Endothelial cell of umbilical vein (primary cell): ENCODE measurements around the gene ADARB2. TPM values are rescaled to one million over a fixed set of nuclear protein-coding genes. Genes with fewer than 3 reads are reported as not detected.

Experiments
- BruUV-seq: library from RNA; stranded (reverse); fragments of 400-500 nt; replicated peaks from 2 replicates; lab custom pipeline; 2021; lab: Mats Ljungman, UMichigan
- CTCF ChIA-PET: fragments of 300-600, 350-600 bp; sonication (Branson Sonifier 250); formaldehyde crosslinking; loops from one replicate; lab custom pipeline; 2021; ENCODE audit warnings: antibody characterized with exemption, inconsistent platforms; lab: Charles Lee
- POLR2A ChIA-PET: fragments of 300-600, 350-600 bp; sonication (Branson Sonifier 250); formaldehyde crosslinking; loops from one replicate; lab custom pipeline; 2021; ENCODE audit warnings: antibody characterized with exemption, inconsistent platforms; lab: Charles Lee
- DNase-seq: peaks from one replicate; pipeline ENCODE4 v3.0.0-alpha.2; 2011; ENCODE audit warnings: low read depth, low spot score
- FAIRE-seq: peaks from 2 replicates; lab custom pipeline; 2011; peaks lifted over from hg19 to GRCh38; lab: Jason Lieb, UNC
- H2AFZ ChIP-seq: 2 replicates; pipeline ENCODE4 v1.6.0; 2012; ENCODE audit warnings: low read depth, low read length, control low read depth, inconsistent platforms
- H3K27ac ChIP-seq: 2 replicates; pipeline ENCODE4 v1.5.1; 2011; ENCODE audit warnings: low read depth, mild to moderate bottlenecking, control low read depth, low read length, moderate library complexity; ENCODE audit not compliant: insufficient read depth
- H3K27me3 ChIP-seq, 2 experiments: 2 replicates each; pipeline versions ENCODE4 v1.6.0 to v1.6.1; 2011; ENCODE audit warnings: low read length in 2 of 2, mixed read lengths in 1 of 2; ENCODE audit not compliant: control insufficient read depth in 2 of 2, insufficient read depth in 2 of 2
- H3K36me3 ChIP-seq, 2 experiments: 2 replicates in 1 of 2; 3 replicates in 1 of 2; pipeline ENCODE4 v1.5.1; 2011; ENCODE audit warnings: low read length in 2 of 2, mild to moderate bottlenecking in 1 of 2, moderate library complexity in 1 of 2; ENCODE audit not compliant: control insufficient read depth in 2 of 2, insufficient read depth in 2 of 2; ENCODE audit errors: extremely low read depth in 1 of 2
- H3K4me1 ChIP-seq: 3 replicates; pipeline ENCODE4 v1.5.1; 2011; ENCODE audit warnings: mild to moderate bottlenecking, low read length; ENCODE audit not compliant: control insufficient read depth, insufficient read depth; ENCODE audit errors: extremely low read depth
- H3K4me2 ChIP-seq: 2 replicates; pipeline ENCODE4 v1.6.1; 2011; ENCODE audit warnings: low read length, control low read depth, mixed read lengths; ENCODE audit not compliant: insufficient read depth
- H3K4me3 ChIP-seq, 3 experiments: fragments of 200-600 bp in 1 of 3; sonication (generic), shearing (Covaris generic) in 1 of 3; replicated peaks in 1 of 3; 2 replicates each; pipeline ENCODE4 v1.5.1; 2011 to 2016; ENCODE audit warnings: control low read depth in 3 of 3, low read length in 3 of 3, mild to moderate bottlenecking in 2 of 3, inconsistent platforms in 1 of 3, low read depth in 1 of 3, moderate library complexity in 1 of 3; ENCODE audit not compliant: insufficient read depth in 1 of 3
- H3K79me2 ChIP-seq: 2 replicates; pipeline ENCODE4 v1.6.0; 2012; ENCODE audit warnings: low read length, inconsistent platforms; ENCODE audit not compliant: control insufficient read depth, insufficient read depth
- H3K9ac ChIP-seq: replicated peaks from 2 replicates; pipeline ENCODE3; 2011; ENCODE audit warnings: low read length, control low read depth; ENCODE audit not compliant: insufficient read depth; ENCODE audit errors: extremely low read depth
- H3K9me1 ChIP-seq: replicated peaks from 3 replicates; pipeline ENCODE4 v1.6.0; 2011; ENCODE audit warnings: mild to moderate bottlenecking, low read length; ENCODE audit not compliant: control insufficient read depth, insufficient read depth; ENCODE audit errors: extremely low read depth
- H3K9me3 ChIP-seq: replicated peaks from 2 replicates; pipeline ENCODE4 v1.5.1; 2012; ENCODE audit warnings: low read length, inconsistent platforms; ENCODE audit not compliant: control insufficient read depth, insufficient read depth
- H4K20me1 ChIP-seq: replicated peaks from 2 replicates; pipeline ENCODE3; 2011; ENCODE audit warnings: mild to moderate bottlenecking, low read length; ENCODE audit not compliant: control insufficient read depth, insufficient read depth; ENCODE audit errors: extremely low read depth
- EZH2 ChIP-seq: IDR thresholded peaks from 2 replicates; pipeline ENCODE4 v1.6.1; 2012; ENCODE audit warnings: borderline replicate concordance, low read depth, mild to moderate bottlenecking, moderate library complexity, low read length, inconsistent platforms; ENCODE audit not compliant: severe bottlenecking
- FOS ChIP-seq: IDR thresholded peaks from 2 replicates; pipeline ENCODE4 v1.6.1; 2011; ENCODE audit warnings: mild to moderate bottlenecking, low read length, moderate library complexity, borderline replicate concordance; ENCODE audit not compliant: insufficient read depth
- GATA2 ChIP-seq: IDR thresholded peaks from 2 replicates; pipeline ENCODE4 v1.7.0; 2011; ENCODE audit warnings: low read depth, mild to moderate bottlenecking, moderate library complexity, mixed read lengths, low read length; ENCODE audit not compliant: insufficient read length, insufficient read depth
- JUN ChIP-seq: IDR thresholded peaks from 2 replicates; pipeline ENCODE4 v1.6.1; 2011; ENCODE audit warnings: borderline replicate concordance, low read depth; ENCODE audit not compliant: insufficient read length, insufficient read depth
- MYC ChIP-seq: IDR thresholded peaks from one replicate; pipeline ENCODE4 v1.6.1; 2011; ENCODE audit warnings: mild to moderate bottlenecking, low read depth, low read length
- POLR2A ChIP-seq: IDR thresholded peaks from 2 replicates; pipeline ENCODE4 v1.6.1; 2012; ENCODE audit warnings: low read depth, mild to moderate bottlenecking, control low read depth, low read length
- POLR2AphosphoS5 ChIP-seq: IDR thresholded peaks from 2 replicates; pipeline ENCODE4 v1.6.1; 2012; ENCODE audit warnings: low read depth, mild to moderate bottlenecking, control low read depth, low read length, moderate library complexity; ENCODE audit not compliant: insufficient read depth
- dilution Hi-C: fragments of 300-500 bp; cut with MboI; formaldehyde crosslinking; loops from one replicate; pipeline ENCODE4 v1.15.0; 2019; ENCODE audit warnings: low sequenced_read_pairs; ENCODE audit not compliant: extremely low pct_ligation_motif_present
- intact Hi-C: fragments of 100-400 bp; cut with micrococcal nuclease; formaldehyde crosslinking; loops from one replicate; pipeline ENCODE4 v1.10.0; 2022
- polyA plus RNA-seq, 4 experiments: library from polyadenylated mRNA; depleted of rRNA in 3 of 4; stranded (reverse) in 3 of 4; unstranded in 1 of 4; fragments of >200 nt; gene quantifications; 2 replicates each; pipeline versions ENCODE4 v1.2.1 to v1.2.3, GENCODE V29; 2011 to 2012; ENCODE audit warnings: missing spikeins in 1 of 4
- total RNA-seq: library from RNA; stranded (reverse); gene quantifications from 2 replicates; pipeline ENCODE4 v1.2.3, GENCODE V29; 2021
- TF ChIP-seq, protein P1 (sequence below): IDR thresholded peaks from 2 replicates; pipeline ENCODE4 v1.6.1; 2011; ENCODE audit not compliant: insufficient read depth, insufficient read length
- TF ChIP-seq, protein P2 (sequence below), 2 donors: IDR thresholded peaks; 1 replicate in 1 of 2; 2 replicates in 1 of 2; pipeline ENCODE4 v1.5.1; 2011; ENCODE audit warnings: low read length in 2 of 2, mild to moderate bottlenecking in 2 of 2, moderate library complexity in 2 of 2, control low read depth in 1 of 2, inconsistent platforms in 1 of 2, low read depth in 1 of 2; ENCODE audit not compliant: insufficient read depth in 1 of 2; ENCODE audit errors: extremely low read depth in 1 of 2

The ADARB2 gene
- total and polyA plus RNA-seq, 2 donors (not counting 3 experiments of a cell fraction or from before 2014, with no cell fraction given): not detected

DNA sequence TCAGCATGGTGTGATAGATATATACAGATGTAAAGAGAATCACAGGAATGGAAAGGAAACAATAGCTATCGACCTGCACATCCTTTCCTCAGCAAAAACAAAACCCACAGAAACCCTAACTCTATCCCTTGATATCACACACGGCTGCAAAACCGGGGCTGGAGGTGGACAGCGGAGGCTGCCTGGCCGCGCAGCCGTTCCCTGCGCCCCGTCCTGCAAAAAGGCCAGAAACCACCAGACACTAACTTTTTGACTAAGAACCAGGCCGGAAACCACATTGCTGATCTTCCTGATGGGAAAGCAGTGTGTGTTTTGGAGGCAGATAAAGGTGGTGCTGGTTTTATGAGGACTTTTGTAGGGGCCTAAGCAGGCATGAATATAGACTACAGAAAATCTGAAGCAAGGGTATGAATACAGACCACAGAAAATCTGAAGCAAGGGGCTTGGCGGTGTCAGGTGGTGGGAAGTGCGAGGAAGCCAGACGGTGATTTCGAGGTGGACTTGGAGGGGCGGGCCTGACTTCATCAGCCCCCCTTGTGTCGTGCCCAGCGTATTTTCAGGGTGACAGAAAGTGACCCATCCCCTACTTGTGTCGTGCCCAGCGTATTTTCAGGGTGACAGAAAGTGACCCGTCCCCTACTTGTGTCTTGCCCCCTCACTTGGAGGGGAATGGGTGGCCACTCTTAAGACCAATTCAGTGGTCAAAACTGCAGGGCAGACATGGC lies 557.8 kb downstream of the ADARB2 start:
- POLR2A ChIA-PET: no interaction called here
- FAIRE-seq (no peak), DNase-seq (no peak)
- dilution Hi-C loops: no loop called here
- no peaks in the 10 kb centered on the region for H3K36me3 ChIP-seq
- no peak overlapping the region for H3K4me2 ChIP-seq
- H3K9ac ChIP-seq: no peak overlapping the region
- H3K4me1 ChIP-seq: no peaks in the 10 kb centered on the region
- H4K20me1 ChIP-seq: no peaks in the 10 kb centered on the region
- CTCF ChIA-PET: no interaction called here
- no peaks in the 10 kb centered on the region for H3K9me1 ChIP-seq
- H3K79me2 ChIP-seq: no peaks in the 10 kb centered on the region
- intact Hi-C loops: no loop called here
- BruUV-seq: no TSS peak
- TF ChIP-seq JUN (no peak), POLR2AphosphoS5 (no peak), GATA2 (no peak), POLR2A (no peak), MYC (no peak), EZH2 (no peak), FOS (no peak)
- TF ChIP-seq, protein P1, sequence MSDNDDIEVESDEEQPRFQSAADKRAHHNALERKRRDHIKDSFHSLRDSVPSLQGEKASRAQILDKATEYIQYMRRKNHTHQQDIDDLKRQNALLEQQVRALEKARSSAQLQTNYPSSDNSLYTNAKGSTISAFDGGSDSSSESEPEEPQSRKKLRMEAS: no peak
- TF ChIP-seq, protein P2, sequence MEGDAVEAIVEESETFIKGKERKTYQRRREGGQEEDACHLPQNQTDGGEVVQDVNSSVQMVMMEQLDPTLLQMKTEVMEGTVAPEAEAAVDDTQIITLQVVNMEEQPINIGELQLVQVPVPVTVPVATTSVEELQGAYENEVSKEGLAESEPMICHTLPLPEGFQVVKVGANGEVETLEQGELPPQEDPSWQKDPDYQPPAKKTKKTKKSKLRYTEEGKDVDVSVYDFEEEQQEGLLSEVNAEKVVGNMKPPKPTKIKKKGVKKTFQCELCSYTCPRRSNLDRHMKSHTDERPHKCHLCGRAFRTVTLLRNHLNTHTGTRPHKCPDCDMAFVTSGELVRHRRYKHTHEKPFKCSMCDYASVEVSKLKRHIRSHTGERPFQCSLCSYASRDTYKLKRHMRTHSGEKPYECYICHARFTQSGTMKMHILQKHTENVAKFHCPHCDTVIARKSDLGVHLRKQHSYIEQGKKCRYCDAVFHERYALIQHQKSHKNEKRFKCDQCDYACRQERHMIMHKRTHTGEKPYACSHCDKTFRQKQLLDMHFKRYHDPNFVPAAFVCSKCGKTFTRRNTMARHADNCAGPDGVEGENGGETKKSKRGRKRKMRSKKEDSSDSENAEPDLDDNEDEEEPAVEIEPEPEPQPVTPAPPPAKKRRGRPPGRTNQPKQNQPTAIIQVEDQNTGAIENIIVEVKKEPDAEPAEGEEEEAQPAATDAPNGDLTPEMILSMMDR (IDR thresholded peaks at IDR 0.05; ENCODE audit: extremely low read depth in 1 of 2, insufficient read depth in 1 of 2, low read depth in 1 of 2, low read length in 2 of 2): no peak
- H3K27me3 ChIP-seq: no peaks in the 10 kb centered on the region
- H3K9me3 ChIP-seq: no peaks in the 10 kb centered on the region
- no peak overlapping the region for H2AFZ ChIP-seq
- no peak overlapping the region for H3K27ac ChIP-seq
- H3K4me3 ChIP-seq: no peak overlapping the region
